ENCODE results near the gene F2R. TPM values are rescaled to one million over a fixed set of nuclear protein-coding genes. Genes with fewer than 3 reads are reported as not detected.

The F2R gene
- total RNA-seq, 4 donors from 2014 or later, result 0.38 to 13.0 (median 4.9) TPM

DNA sequence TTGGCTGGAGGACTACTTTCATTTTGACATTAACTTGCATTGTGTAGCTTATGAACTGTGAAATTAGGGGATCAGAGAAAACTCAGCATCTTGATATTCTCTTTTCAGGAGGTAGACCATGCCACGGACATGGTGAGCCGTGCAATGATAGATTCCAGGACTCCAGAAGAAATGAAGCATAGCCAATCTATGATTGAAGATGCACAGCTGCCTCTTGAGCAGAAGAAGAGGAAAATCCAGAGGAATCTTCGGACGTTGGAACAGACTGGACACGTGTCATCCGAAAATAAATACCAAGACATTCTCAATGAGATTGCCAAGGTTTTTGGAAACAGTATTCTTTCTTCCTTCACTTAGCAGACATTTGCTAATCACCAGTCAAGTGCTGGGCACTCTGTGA is 20.6 kb upstream of the F2R start:
- H3K27me3 ChIP-seq, result no peaks in the 10 kb centered on the region
- intact Hi-C loops (cut with DNase I), result no loop called here
- H3K4me1 ChIP-seq, result no peaks in the 10 kb centered on the region
- no peaks in the 10 kb centered on the region for H3K36me3 ChIP-seq
- no peak overlapping the region for H3K27ac ChIP-seq
- TF ChIP-seq, protein P1, sequence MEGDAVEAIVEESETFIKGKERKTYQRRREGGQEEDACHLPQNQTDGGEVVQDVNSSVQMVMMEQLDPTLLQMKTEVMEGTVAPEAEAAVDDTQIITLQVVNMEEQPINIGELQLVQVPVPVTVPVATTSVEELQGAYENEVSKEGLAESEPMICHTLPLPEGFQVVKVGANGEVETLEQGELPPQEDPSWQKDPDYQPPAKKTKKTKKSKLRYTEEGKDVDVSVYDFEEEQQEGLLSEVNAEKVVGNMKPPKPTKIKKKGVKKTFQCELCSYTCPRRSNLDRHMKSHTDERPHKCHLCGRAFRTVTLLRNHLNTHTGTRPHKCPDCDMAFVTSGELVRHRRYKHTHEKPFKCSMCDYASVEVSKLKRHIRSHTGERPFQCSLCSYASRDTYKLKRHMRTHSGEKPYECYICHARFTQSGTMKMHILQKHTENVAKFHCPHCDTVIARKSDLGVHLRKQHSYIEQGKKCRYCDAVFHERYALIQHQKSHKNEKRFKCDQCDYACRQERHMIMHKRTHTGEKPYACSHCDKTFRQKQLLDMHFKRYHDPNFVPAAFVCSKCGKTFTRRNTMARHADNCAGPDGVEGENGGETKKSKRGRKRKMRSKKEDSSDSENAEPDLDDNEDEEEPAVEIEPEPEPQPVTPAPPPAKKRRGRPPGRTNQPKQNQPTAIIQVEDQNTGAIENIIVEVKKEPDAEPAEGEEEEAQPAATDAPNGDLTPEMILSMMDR (IDR thresholded peaks at IDR 0.05), result no peak
- TF ChIP-seq POLR2A (IDR thresholded peaks at IDR 0.05), result no peak
- H3K9me3 ChIP-seq, result no peaks in the 10 kb centered on the region
- H3K4me3 ChIP-seq, result no peak overlapping the region
- 76 to 91% methylated on average over 6 of the region's 6 CpGs for WGBS, 2 donors
- DNase-seq, result no peak

DNA sequence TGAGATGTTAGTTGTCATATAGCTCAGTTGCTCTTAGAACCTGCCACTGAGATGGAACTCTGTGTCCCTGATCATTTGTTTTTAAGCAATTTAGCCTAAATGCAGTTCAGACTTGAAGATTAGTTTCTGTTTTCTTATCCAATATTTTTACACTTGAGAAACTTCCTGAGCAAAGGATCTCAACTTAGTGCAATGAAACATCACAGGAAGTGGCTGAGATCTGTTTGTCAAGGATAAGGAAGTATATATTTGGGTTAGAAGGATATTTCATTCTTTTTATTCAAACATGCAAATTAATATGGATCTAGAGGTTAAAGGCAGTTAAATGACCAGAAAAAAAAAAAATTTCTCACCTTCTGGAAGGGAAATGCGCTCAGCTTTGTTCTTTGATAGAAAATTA is 19.7 kb upstream of the F2R start:
- no peaks in the 10 kb centered on the region for H3K36me3 ChIP-seq
- no peaks in the 10 kb centered on the region for H3K27me3 ChIP-seq
- no peak overlapping the region for H3K27ac ChIP-seq
- DNase-seq, result no peak
- WGBS, 2 donors, result 90 to 96% methylated on average over 1 of the region's 1 CpG
- TF ChIP-seq, protein P1 (IDR thresholded peaks at IDR 0.05), result no peak
- no peak for TF ChIP-seq POLR2A (IDR thresholded peaks at IDR 0.05)
- intact Hi-C loops (cut with DNase I), result no loop called here
- H3K4me1 ChIP-seq, result peaks cover 0 to 5% (median 0%) of the 10 kb centered on the region in 3 donors
- H3K9me3 ChIP-seq, result no peaks in the 10 kb centered on the region
- H3K4me3 ChIP-seq, result no peak overlapping the region

DNA sequence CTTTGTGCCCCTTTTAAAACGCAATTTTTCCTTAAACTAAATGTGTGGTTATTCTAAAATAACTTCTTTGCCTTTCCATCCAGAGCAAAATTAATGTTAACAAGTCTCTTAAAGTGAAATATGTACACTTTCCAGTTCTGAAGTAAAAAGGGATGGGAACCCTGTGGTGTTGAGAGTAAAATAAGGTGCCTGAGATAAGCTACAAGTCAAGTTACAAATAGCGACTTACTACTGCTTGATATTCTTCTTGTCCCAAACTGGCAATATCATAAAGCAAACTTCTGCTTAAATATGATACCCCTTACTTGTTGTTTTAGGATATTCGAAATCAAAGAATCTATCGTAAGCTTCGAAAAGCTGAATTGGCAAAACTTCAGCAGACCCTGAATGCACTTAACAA is 18.3 kb upstream of the F2R start:
- no peak for DNase-seq
- Histone ChIP-seq H3K36me3 (no peaks in the 10 kb centered on the region), H3K4me1 (peaks cover 0 to 12% (median 3%) of the 10 kb centered on the region in 3 donors), H3K27ac (no peak overlapping the region), H3K27me3 (no peaks in the 10 kb centered on the region), H3K9me3 (no peaks in the 10 kb centered on the region), H3K4me3 (no peak overlapping the region)
- WGBS, 2 donors, result 93 to 94% methylated on average over 5 of the region's 5 CpGs
- intact Hi-C loops (cut with DNase I), result no loop called here
- TF ChIP-seq, protein P1 (IDR thresholded peaks at IDR 0.05), result no peak
- no peak for TF ChIP-seq POLR2A (IDR thresholded peaks at IDR 0.05)

DNA sequence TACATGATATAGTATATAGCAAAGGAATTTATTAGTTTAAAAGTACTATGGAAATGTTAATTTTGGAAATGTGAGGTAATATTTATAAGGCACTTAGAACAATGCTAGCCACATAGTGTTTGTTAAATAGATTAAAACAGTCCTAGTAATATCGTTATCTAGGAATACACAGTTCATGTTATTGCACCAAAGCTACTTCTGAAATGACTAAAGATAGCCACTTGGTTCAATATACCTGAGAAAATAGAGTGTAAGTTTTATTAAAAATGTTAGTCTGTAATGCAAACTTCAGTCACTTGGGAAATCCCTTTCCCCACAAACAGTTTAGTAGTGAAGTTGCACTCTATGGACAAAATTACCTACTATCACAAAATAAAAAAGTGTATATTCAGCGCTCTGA is 15.4 kb upstream of the F2R start:
- peaks cover 3 to 40% (median 5%) of the 10 kb centered on the region in 3 donors for H3K4me1 ChIP-seq
- intact Hi-C loops (cut with DNase I), result no loop called here
- WGBS, 2 donors, result 92 to 93% methylated on average over 2 of the region's 2 CpGs
- TF ChIP-seq, protein P1 (IDR thresholded peaks at IDR 0.05), result no peak
- no peak for TF ChIP-seq POLR2A (IDR thresholded peaks at IDR 0.05)
- H3K4me3 ChIP-seq, result no peak overlapping the region
- H3K27ac ChIP-seq, result no peak overlapping the region
- no peaks in the 10 kb centered on the region for H3K9me3 ChIP-seq
- DNase-seq, result no peak
- H3K27me3 ChIP-seq, result no peaks in the 10 kb centered on the region
- H3K36me3 ChIP-seq, result no peaks in the 10 kb centered on the region

DNA sequence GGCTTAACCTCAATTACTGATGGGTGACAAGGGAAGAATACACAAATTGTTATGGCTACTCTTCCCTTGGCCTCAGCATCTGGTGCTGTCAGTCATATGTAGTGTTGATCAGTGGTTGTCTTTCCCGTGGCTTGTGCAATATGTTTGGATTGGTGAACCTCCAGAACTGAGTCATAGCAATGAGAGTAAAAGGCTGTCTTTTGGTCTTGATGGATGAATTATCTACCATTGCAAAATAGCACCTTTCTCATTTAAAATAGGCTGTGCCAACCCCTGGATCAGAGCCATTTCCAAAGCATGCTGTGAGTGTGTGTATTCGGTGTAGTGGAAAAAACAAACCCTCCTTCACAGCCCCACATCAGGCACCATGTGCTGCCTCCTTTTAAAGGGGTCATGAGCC is 14.6 kb upstream of the F2R start:
- Histone ChIP-seq H3K36me3 (no peaks in the 10 kb centered on the region), H3K27me3 (no peaks in the 10 kb centered on the region), H3K4me3 (no peak overlapping the region), H3K9me3 (no peaks in the 10 kb centered on the region), H3K27ac (no peak overlapping the region), H3K4me1 (peaks cover 3 to 45% (median 5%) of the 10 kb centered on the region in 3 donors)
- TF ChIP-seq POLR2A (IDR thresholded peaks at IDR 0.05), result no peak
- TF ChIP-seq, protein P1 (IDR thresholded peaks at IDR 0.05), result no peak
- 33 to 44% methylated on average over 1 to 2 of the region's 2 CpGs for WGBS, 2 donors
- DNase-seq, result no peak
- intact Hi-C loops (cut with DNase I), result no loop called here

Data from esophagus squamous epithelium (tissue), 5 donors.